H1 (cell line): Measurements from ENCODE around the gene PDZD8. TPM values are rescaled to one million over a fixed set of nuclear protein-coding genes. Genes with fewer than 3 reads are reported as not detected.
A peak's percentile ranks its signal among the peaks of the same experiment; 100 is the strongest.

ENCODE experiments used
- CTCF ChIA-PET: fragments of 300-600 bp; sonication (Branson Sonifier 250); formaldehyde crosslinking; loops from one replicate; lab custom pipeline; 2021; ENCODE audit not compliant: partially characterized antibody; lab: Charles Lee
- POLR2A ChIA-PET: fragments of 300-600 bp; sonication (Branson Sonifier 250); formaldehyde crosslinking; loops from one replicate; lab custom pipeline; 2021; ENCODE audit warnings: inconsistent platforms; ENCODE audit not compliant: partially characterized antibody; lab: Charles Lee
- DNase-seq, 2 experiments: peaks; one replicate each; pipeline versions ENCODE4 v3.0.0 to v3.0.0-alpha.2; 2010 to 2022; ENCODE audit warnings: low spot score in 2 of 2, low read depth in 1 of 2, mixed read lengths in 1 of 2
- FAIRE-seq: peaks from 2 replicates; lab custom pipeline; 2011; peaks lifted over from hg19 to GRCh38; lab: Jason Lieb, UNC
- H2AFZ ChIP-seq: 2 replicates; pipeline ENCODE4 v1.8.1; 2012; ENCODE audit warnings: low read length, inconsistent platforms
- H2AK5ac ChIP-seq: 2 replicates; pipeline ENCODE4 v1.6.1; 2013; ENCODE audit warnings: low read depth, low read length
- H2BK120ac ChIP-seq: replicated peaks from 2 replicates; pipeline ENCODE3; 2013; ENCODE audit warnings: low read depth, low read length, inconsistent platforms
- H2BK12ac ChIP-seq: 2 replicates; pipeline ENCODE4 v1.6.1; 2013; ENCODE audit warnings: low read depth, low read length
- H2BK15ac ChIP-seq: 2 replicates; pipeline ENCODE4 v1.6.1; 2013; ENCODE audit warnings: low read length
- H2BK20ac ChIP-seq: 2 replicates; pipeline ENCODE4 v1.6.1; 2013; ENCODE audit warnings: low read length
- H2BK5ac ChIP-seq: 2 replicates; pipeline ENCODE4 v1.6.1; 2013; ENCODE audit warnings: low read depth, low read length
- H3K14ac ChIP-seq: 2 replicates; pipeline ENCODE4 v1.6.1; 2013; ENCODE audit warnings: inconsistent platforms; ENCODE audit not compliant: insufficient read length
- H3K18ac ChIP-seq: 2 replicates; pipeline ENCODE4 v1.6.1; 2013; ENCODE audit warnings: low read length; ENCODE audit errors: extremely low read depth
- H3K23ac ChIP-seq: 2 replicates; pipeline ENCODE4 v1.6.1; 2013; ENCODE audit warnings: inconsistent platforms; ENCODE audit not compliant: insufficient read length
- H3K23me2 ChIP-seq: 2 replicates; pipeline ENCODE4 v1.6.1; 2013; ENCODE audit warnings: low read depth, low read length
- H3K27ac ChIP-seq: 2 replicates; pipeline ENCODE4 v1.6.1; 2011; ENCODE audit warnings: low read depth, low read length, inconsistent platforms
- H3K27me3 ChIP-seq, 4 experiments: replicated peaks in 1 of 4; 1 replicate in 1 of 4; 2 replicates in 3 of 4; pipeline versions ENCODE4 v1.6.1 to v1.8.1; 2011 to 2013; ENCODE audit warnings: low read length in 3 of 4, mild to moderate bottlenecking in 3 of 4, inconsistent platforms in 2 of 4, mixed read lengths in 2 of 4, moderate library complexity in 1 of 4; ENCODE audit not compliant: control insufficient read depth in 3 of 4, insufficient read depth in 3 of 4; ENCODE audit errors: extremely low read depth in 1 of 4
- H3K36me3 ChIP-seq, 4 experiments: 2 replicates each; pipeline versions ENCODE4 v1.6.1 to v1.8.1; 2011 to 2013; ENCODE audit warnings: mild to moderate bottlenecking in 4 of 4, low read length in 3 of 4, moderate library complexity in 2 of 4, control low read depth in 1 of 4, inconsistent platforms in 1 of 4; ENCODE audit not compliant: insufficient read depth in 4 of 4, control insufficient read depth in 2 of 4
- H3K4ac ChIP-seq: replicated peaks from 2 replicates; pipeline ENCODE3; 2013; ENCODE audit warnings: low read length, low read depth, mixed read lengths, inconsistent platforms; ENCODE audit not compliant: insufficient read length
- H3K4me1 ChIP-seq, 4 experiments: replicated peaks in 1 of 4; 1 replicate in 1 of 4; 2 replicates in 3 of 4; pipeline versions ENCODE4 v1.6.1 to v1.8.1; 2011 to 2013; ENCODE audit warnings: low read length in 3 of 4, inconsistent platforms in 2 of 4, mixed read lengths in 1 of 4; ENCODE audit not compliant: insufficient read depth in 4 of 4, control insufficient read depth in 3 of 4
- H3K4me2 ChIP-seq, 2 experiments: 2 replicates each; pipeline versions ENCODE4 v1.6.1 to v1.8.1; 2011 to 2013; ENCODE audit warnings: low read depth in 2 of 2, low read length in 2 of 2, control low read depth in 1 of 2, inconsistent platforms in 1 of 2, mild to moderate bottlenecking in 1 of 2; ENCODE audit not compliant: insufficient read depth in 1 of 2
- H3K4me3 ChIP-seq, 4 experiments: fragments of 200-600, 300-600 bp in 1 of 4; sonication (generic), shearing (Covaris generic), sonication (Bioruptor Twin) in 1 of 4; 2 replicates each; pipeline versions ENCODE4 v1.5.1 to v1.8.1; 2011 to 2016; ENCODE audit warnings: low read length in 4 of 4, low read depth in 3 of 4, control low read depth in 2 of 4, inconsistent platforms in 2 of 4, mild to moderate bottlenecking in 2 of 4, mixed read lengths in 1 of 4, moderate library complexity in 1 of 4; ENCODE audit not compliant: insufficient read depth in 2 of 4; ENCODE audit errors: extremely low read depth in 1 of 4
- H3K56ac ChIP-seq: replicated peaks from 2 replicates; pipeline ENCODE3; 2013; ENCODE audit warnings: low read depth, mild to moderate bottlenecking, mixed read lengths, low read length, inconsistent platforms; ENCODE audit not compliant: insufficient read length
- H3K79me1 ChIP-seq: 2 replicates; pipeline ENCODE4 v1.6.1; 2013; ENCODE audit warnings: low read depth, low read length, control low read depth
- H3K79me2 ChIP-seq, 2 experiments: 2 replicates each; pipeline versions ENCODE4 v1.6.1 to v1.8.1; 2012 to 2013; ENCODE audit warnings: low read length in 2 of 2, mild to moderate bottlenecking in 2 of 2, inconsistent platforms in 1 of 2; ENCODE audit not compliant: insufficient read depth in 2 of 2, control insufficient read depth in 1 of 2
- H3K9ac ChIP-seq, 4 experiments: replicated peaks in 1 of 4; 1 replicate in 1 of 4; 2 replicates in 3 of 4; pipeline versions ENCODE4 v1.6.1 to v1.8.1; 2011 to 2013; ENCODE audit warnings: low read depth in 3 of 4, low read length in 3 of 4, control low read depth in 2 of 4, mild to moderate bottlenecking in 2 of 4, moderate library complexity in 2 of 4, inconsistent platforms in 1 of 4; ENCODE audit errors: extremely low read depth in 1 of 4
- H3K9me3 ChIP-seq, 2 experiments: 2 replicates each; pipeline versions ENCODE4 v1.6.1 to v1.8.1; 2012 to 2013; ENCODE audit warnings: mild to moderate bottlenecking in 2 of 2, moderate library complexity in 2 of 2, control low read depth in 1 of 2, inconsistent platforms in 1 of 2, low read depth in 1 of 2, low read length in 1 of 2, mixed read lengths in 1 of 2; ENCODE audit not compliant: insufficient read depth in 2 of 2
- H4K20me1 ChIP-seq, 2 experiments: replicated peaks in 1 of 2; 2 replicates each; pipeline versions ENCODE3 to v1.8.1; 2011 to 2013; ENCODE audit warnings: inconsistent platforms in 2 of 2, low read length in 2 of 2, mild to moderate bottlenecking in 1 of 2; ENCODE audit not compliant: insufficient read depth in 2 of 2, control insufficient read depth in 1 of 2
- H4K5ac ChIP-seq: 2 replicates; pipeline ENCODE4 v1.6.1; 2013; ENCODE audit warnings: low read length, low read depth, mixed read lengths, inconsistent platforms; ENCODE audit not compliant: insufficient read length
- H4K8ac ChIP-seq: 2 replicates; pipeline ENCODE4 v1.8.0; 2013; ENCODE audit warnings: mild to moderate bottlenecking, moderate library complexity, low read length, inconsistent platforms; ENCODE audit not compliant: insufficient read depth; ENCODE audit errors: extremely low read depth
- H4K91ac ChIP-seq: replicated peaks from 2 replicates; pipeline ENCODE3; 2013; ENCODE audit warnings: low read length, mixed read lengths, inconsistent platforms; ENCODE audit not compliant: insufficient read length
- WGBS, 2 experiments: shearing (Covaris generic) in 1 of 2; methylation state at CpG; one replicate each; pipeline versions ENCODE4 v1.1.6 to v1.1.7; 2013 to 2015; ENCODE audit warnings: low lambda C conversion rate in 2 of 2, mixed read lengths in 2 of 2, inconsistent platforms in 1 of 2, low coverage in 1 of 2, missing lambda C conversion rate in 1 of 2; ENCODE audit not compliant: insufficient replicate concordance in 2 of 2, insufficient coverage in 1 of 2, insufficient read length in 1 of 2; ENCODE audit errors: extremely low coverage in 1 of 2, missing lambda C conversion rate in 1 of 2; 5-methylcytosine and 5-hydroxymethylcytosine counted together
- polyA plus RNA-seq, 7 experiments: library from polyadenylated mRNA; depleted of rRNA in 3 of 7; stranded (reverse) in 5 of 7; unstranded in 2 of 7; fragments of >200 nt in 5 of 7; fragments of 200-250 nt in 2 of 7; gene quantifications; 1 replicate in 5 of 7; 2 replicates in 1 of 7; 4 replicates in 1 of 7; pipeline versions ENCODE4 v1.2.1 to v1.2.3, GENCODE V29; 2011 to 2013; ENCODE audit warnings: missing spikeins in 2 of 7, mixed read lengths in 2 of 7
- total RNA-seq: library from RNA; stranded (reverse); fragmentation: NEBNext Ultra II Directional; extraction: Animal tissue kit (Norgen Biotek cat#: 25700); gene quantifications from 2 replicates; pipeline ENCODE4 v1.2.1, GENCODE V29; 2021

Gene PDZD8
- total and polyA plus RNA-seq, 2 of the 8 experiments (the other 6 are each of a cell fraction or from before 2014, with no cell fraction given), result 10.9 to 50.1 TPM

GRCh38 chr10:117419921-117420320 is 44.7 kb upstream of the PDZD8 start:
- WGBS, 2 experiments, result 90% methylated on average over 5 of the region's 5 CpGs; no CpG with 5 or more reads in 1 of the 2 experiments
- CTCF ChIA-PET, result interaction anchor here (1.0 to 1.9 kb wide), 3 partner anchors 13 to 23 kb away, joined by 3 to 4 read pairs (median 4); no protein-coding TSS in a partner anchor
- no peak for FAIRE-seq

More at GRCh38 chr10:117419921-117420320, 44.7 kb upstream of the PDZD8 start:
- Histone ChIP-seq H3K36me3 (no peaks in the 10 kb centered on the region), H2AFZ (peak overlapping the region; percentile 67), H3K23ac (no peak overlapping the region), H4K8ac (no peak overlapping the region), H2BK120ac (no peak overlapping the region), H3K4ac (no peak overlapping the region), H3K4me1 (peaks cover 0 to 7% (median 2%) of the 10 kb centered on the region in 4 experiments; a peak in 2 of 7 replicates), H2BK15ac (no peak overlapping the region), H2BK12ac (no peak overlapping the region), H4K20me1 (no peaks in the 10 kb centered on the region), H3K9me3 (no peaks in the 10 kb centered on the region; a peak in 1 of 4 replicates), H3K18ac (no peak overlapping the region), H3K27me3 (no peaks in the 10 kb centered on the region), H2AK5ac (no peak overlapping the region), H3K4me3 (no peak overlapping the region), H2BK5ac (0 out of 2 replicates have a peak overlapping the region, but pooled peaks have one; percentile 2), H3K79me2 (no peaks in the 10 kb centered on the region), H3K79me1 (no peaks in the 10 kb centered on the region), H3K27ac (no peak overlapping the region), H3K4me2 (no peak overlapping the region), H4K5ac (no peak overlapping the region), H3K56ac (no peak overlapping the region), H3K23me2 (no peaks in the 10 kb centered on the region), H3K9ac (no peak overlapping the region), H3K14ac (no peak overlapping the region), H2BK20ac (no peak overlapping the region), H4K91ac (no peak overlapping the region)
- POLR2A ChIA-PET, result no interaction called here
- DNase-seq, result no peak
